Measurements from ENCODE around the gene CMTM3. TPM values are rescaled to one million over a fixed set of nuclear protein-coding genes. Genes with fewer than 3 reads are reported as not detected.
"Not testable (repeated sequence)": the region's sequence is repeated elsewhere in the genome, so short reads cannot be mapped to it uniquely, and the experiment has no call there.

Gene CMTM3
- total and polyA plus RNA-seq, 2 donors = 15.9 to 55.4 TPM

DNA sequence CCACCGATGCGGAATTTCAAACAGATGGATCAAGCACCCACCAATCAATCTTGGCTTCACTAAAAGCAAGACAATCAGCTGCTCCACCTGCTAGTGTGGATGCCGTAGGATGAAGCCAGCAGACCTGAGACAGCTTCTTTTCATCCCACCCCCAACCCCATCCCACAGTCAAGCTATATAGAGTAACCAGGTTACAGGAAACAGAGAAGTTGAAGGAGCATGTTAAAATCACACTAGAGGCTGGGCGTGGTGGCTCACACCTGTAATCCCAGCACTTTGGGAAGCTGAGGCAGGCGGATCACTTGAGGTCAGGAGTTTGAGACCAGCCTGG lies 54.3 kb downstream of the CMTM3 start:
- Histone ChIP-seq H3K27ac (ENCODE audit: low read depth in 1 of 2, low read length in 1 of 2) (no peak overlapping the region), H3K4me1 (ENCODE audit: control insufficient read depth in 2 of 2, insufficient read depth in 2 of 2, low read length in 2 of 2) (no peaks in the 10 kb centered on the region), H3K9me3 (ENCODE audit: control insufficient read depth in 2 of 2, insufficient read depth in 1 of 2, low read length in 1 of 2) (no peaks in the 10 kb centered on the region), H3K4me3 (ENCODE audit: low read length in 2 of 2) (no peak overlapping the region), H3K27me3 (ENCODE audit: control insufficient read depth in 2 of 2, insufficient read depth in 1 of 2, low read length in 1 of 2) (no peaks in the 10 kb centered on the region), H3K36me3 (ENCODE audit: control insufficient read depth in 2 of 2, insufficient read depth in 2 of 2, low read length in 1 of 2) (no peaks in the 10 kb centered on the region)
- no peak for DNase-seq (ENCODE audit: low read depth in 6 of 9, low spot score in 9 of 9)
- WGBS = 99% methylated on average over 5 of the region's 5 CpGs

DNA sequence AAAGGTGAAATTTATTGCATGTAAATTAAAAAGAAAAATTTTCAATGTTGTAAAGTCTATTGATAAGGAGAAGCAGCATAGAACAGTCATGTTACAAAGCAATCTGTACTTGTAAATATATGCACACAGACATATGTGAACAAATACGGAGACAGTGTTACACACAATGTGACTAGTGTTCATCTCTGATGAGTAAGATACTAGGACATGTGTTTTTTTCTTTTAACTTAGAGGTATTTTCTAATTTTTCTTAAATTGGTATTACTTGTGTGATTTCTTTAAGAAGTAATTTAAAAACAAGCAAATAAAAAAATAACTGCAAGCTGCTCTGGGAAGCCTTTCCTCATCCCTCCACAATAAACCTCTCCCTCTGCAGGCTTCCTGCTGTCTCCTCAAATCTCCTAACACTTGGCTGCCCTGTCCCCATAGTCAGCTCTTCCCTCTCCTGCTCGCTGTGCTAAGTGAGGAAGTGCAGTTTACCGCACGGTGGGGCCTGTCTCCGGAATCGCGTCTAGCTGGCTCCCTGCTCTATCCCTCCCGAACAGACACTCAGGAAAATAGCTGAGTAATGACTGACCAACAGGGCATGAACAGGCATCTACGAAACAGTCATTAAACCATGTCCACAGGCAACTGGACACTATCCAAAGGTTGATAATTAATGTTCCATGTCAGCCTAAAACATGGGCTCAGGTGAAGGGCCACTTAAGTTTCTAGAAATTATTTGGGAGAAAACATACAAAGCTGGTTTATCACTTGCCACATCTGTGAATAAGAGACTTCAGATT lies 56.1 kb downstream of the CMTM3 start:
- WGBS = 10% methylated on average over 9 of the region's 9 CpGs
- Histone ChIP-seq H3K4me1 (ENCODE audit: control insufficient read depth in 2 of 2, insufficient read depth in 2 of 2, low read length in 2 of 2) (no peaks in the 10 kb centered on the region), H3K27me3 (ENCODE audit: control insufficient read depth in 2 of 2, insufficient read depth in 1 of 2, low read length in 1 of 2) (no peaks in the 10 kb centered on the region), H3K9me3 (ENCODE audit: control insufficient read depth in 2 of 2, insufficient read depth in 1 of 2, low read length in 1 of 2) (no peaks in the 10 kb centered on the region), H3K27ac (ENCODE audit: low read depth in 1 of 2, low read length in 1 of 2) (no peak overlapping the region), H3K36me3 (ENCODE audit: control insufficient read depth in 2 of 2, insufficient read depth in 2 of 2, low read length in 1 of 2) (no peaks in the 10 kb centered on the region), H3K4me3 (ENCODE audit: low read length in 2 of 2) (no peak overlapping the region)
- peak in 1 of 9 donors; percentile 16 for DNase-seq (ENCODE audit: low read depth in 6 of 9, low spot score in 9 of 9)

DNA sequence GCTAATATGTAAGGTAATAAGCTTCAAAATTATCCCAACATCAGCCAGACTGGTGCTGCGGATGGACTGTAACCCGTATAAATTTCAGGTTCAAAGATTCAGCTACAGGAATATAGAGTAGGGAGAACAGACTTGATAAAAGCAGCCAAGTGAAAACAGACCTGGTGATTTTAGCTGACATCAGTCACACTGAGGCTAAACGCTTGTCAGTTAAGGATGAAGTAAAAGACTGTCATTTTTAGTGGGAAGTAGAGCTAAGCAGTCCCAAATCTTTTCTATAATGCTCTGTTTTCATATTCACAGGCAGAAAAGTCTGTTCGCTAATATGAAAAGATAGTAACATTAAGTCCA lies 56.7 kb downstream of the CMTM3 start:
- H3K27me3 ChIP-seq (ENCODE audit: control insufficient read depth in 2 of 2, insufficient read depth in 1 of 2, low read length in 1 of 2) = no peaks in the 10 kb centered on the region
- H3K4me3 ChIP-seq (ENCODE audit: low read length in 2 of 2) = no peak overlapping the region
- H3K9me3 ChIP-seq (ENCODE audit: control insufficient read depth in 2 of 2, insufficient read depth in 1 of 2, low read length in 1 of 2) = no peaks in the 10 kb centered on the region
- no peaks in the 10 kb centered on the region for H3K4me1 ChIP-seq (ENCODE audit: control insufficient read depth in 2 of 2, insufficient read depth in 2 of 2, low read length in 2 of 2)
- H3K36me3 ChIP-seq (ENCODE audit: control insufficient read depth in 2 of 2, insufficient read depth in 2 of 2, low read length in 1 of 2) = no peaks in the 10 kb centered on the region
- no peak for DNase-seq (ENCODE audit: low read depth in 6 of 9, low spot score in 9 of 9)
- no peak overlapping the region for H3K27ac ChIP-seq (ENCODE audit: low read depth in 1 of 2, low read length in 1 of 2)
- 94% methylated on average over 4 of the region's 4 CpGs for WGBS

DNA sequence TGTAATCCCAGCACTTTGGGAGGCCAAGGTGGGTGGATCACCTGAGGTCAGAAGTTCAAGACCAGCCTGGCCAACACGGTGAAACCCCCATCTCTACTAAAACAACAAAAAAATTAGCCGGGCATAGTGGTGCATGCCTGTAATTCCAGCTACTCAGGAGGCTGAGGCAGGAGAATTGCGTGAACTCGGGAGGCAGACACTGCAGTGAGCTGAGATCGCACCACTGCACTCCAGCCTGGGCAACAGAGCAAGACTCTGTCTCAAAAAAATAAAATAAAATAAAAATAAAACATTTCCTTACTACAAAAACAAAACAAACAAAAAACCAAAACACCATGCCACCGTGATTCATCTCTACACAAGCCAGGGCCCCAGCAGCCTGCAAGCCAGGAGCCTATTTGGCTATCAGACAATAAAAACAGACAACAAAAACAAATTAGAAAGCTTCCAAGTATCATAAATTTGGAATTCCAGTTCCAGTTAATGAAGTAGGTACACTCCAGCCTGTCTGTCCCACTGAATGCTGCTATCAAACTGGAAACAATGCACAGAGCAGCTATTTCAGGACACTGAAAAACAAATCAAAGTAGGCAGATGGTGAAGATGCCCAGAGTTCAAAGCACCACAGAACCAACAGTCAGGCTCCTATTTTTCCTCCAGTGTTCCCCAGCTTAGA lies 57.3 kb downstream of the CMTM3 start:
- DNase-seq (ENCODE audit: low read depth in 6 of 9, low spot score in 9 of 9); H3K27me3 ChIP-seq (ENCODE audit: control insufficient read depth in 2 of 2, insufficient read depth in 1 of 2, low read length in 1 of 2); H3K36me3 ChIP-seq (ENCODE audit: control insufficient read depth in 2 of 2, insufficient read depth in 2 of 2, low read length in 1 of 2); H3K9me3 ChIP-seq (ENCODE audit: control insufficient read depth in 2 of 2, insufficient read depth in 1 of 2, low read length in 1 of 2); H3K27ac ChIP-seq (ENCODE audit: low read depth in 1 of 2, low read length in 1 of 2); H3K4me3 ChIP-seq (ENCODE audit: low read length in 2 of 2); H3K4me1 ChIP-seq (ENCODE audit: control insufficient read depth in 2 of 2, insufficient read depth in 2 of 2, low read length in 2 of 2): not testable (repeated sequence)
- WGBS = 95% methylated on average over 6 of the region's 6 CpGs

DNA sequence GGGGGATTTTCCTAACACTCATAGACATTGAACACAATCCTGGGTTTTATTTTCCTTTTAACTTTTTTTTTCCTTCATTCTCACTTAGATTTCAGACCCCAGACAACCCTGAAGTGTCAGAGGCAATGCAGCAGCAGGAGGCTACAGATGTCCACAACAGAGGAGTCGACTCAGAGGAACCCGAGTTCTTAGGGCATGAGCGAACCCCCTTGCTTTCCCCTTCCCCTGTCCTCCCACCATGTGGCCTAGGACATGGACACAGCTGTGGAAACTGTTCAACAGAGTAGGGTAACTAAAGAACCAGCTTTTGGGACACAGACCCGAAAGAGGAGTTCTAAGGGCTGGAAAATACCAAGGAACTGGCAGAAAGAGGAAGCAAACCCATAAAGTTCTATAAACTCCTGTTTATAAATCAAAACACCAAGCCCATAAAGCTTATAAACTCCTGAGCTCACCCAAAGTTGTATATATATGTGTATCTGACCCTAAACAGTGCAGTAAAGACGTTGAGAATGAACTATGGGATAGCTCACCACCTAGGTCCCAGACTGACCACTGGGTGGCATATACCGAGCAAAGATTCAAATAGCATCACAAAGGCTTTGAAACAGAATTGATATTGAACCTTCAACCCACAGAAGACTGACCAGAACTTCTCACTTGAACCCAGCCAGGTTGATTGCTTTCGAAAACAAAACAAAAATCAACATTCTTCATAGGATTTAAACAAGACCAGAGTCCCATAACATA lies 58.1 kb downstream of the CMTM3 start:
- no peaks in the 10 kb centered on the region for H3K36me3 ChIP-seq (ENCODE audit: control insufficient read depth in 2 of 2, insufficient read depth in 2 of 2, low read length in 1 of 2)
- no peaks in the 10 kb centered on the region for H3K9me3 ChIP-seq (ENCODE audit: control insufficient read depth in 2 of 2, insufficient read depth in 1 of 2, low read length in 1 of 2)
- H3K27me3 ChIP-seq (ENCODE audit: control insufficient read depth in 2 of 2, insufficient read depth in 1 of 2, low read length in 1 of 2) = no peaks in the 10 kb centered on the region
- no peaks in the 10 kb centered on the region for H3K4me1 ChIP-seq (ENCODE audit: control insufficient read depth in 2 of 2, insufficient read depth in 2 of 2, low read length in 2 of 2)
- WGBS = 85% methylated on average over 7 of the region's 7 CpGs
- no peak overlapping the region for H3K4me3 ChIP-seq (ENCODE audit: low read length in 2 of 2)
- no peak for DNase-seq (ENCODE audit: low read depth in 6 of 9, low spot score in 9 of 9)
- no peak overlapping the region for H3K27ac ChIP-seq (ENCODE audit: low read depth in 1 of 2, low read length in 1 of 2)

Other genes with a start within 250 kb of the CMTM3 start
- 7.5 TPM for gene CDH5, start 238.0 kb upstream of the CMTM3 start, total RNA-seq
- 12.0 TPM for gene CDH5, start 238.0 kb upstream of the CMTM3 start, polyA plus RNA-seq
- 0.05 TPM for gene BEAN1, start 177.4 kb upstream of the CMTM3 start, total RNA-seq
- 0.25 TPM for gene BEAN1, start 177.4 kb upstream of the CMTM3 start, polyA plus RNA-seq
- 11.9 TPM for gene TK2, start 54.6 kb upstream of the CMTM3 start, total RNA-seq
- 15.9 TPM for gene TK2, start 54.6 kb upstream of the CMTM3 start, polyA plus RNA-seq
- gene CKLF, start 52.1 kb upstream of the CMTM3 start, total RNA-seq = 126 TPM
- 53.8 TPM for gene CKLF, start 52.1 kb upstream of the CMTM3 start, polyA plus RNA-seq
- 5.1 TPM for gene CMTM1, start 38.3 kb upstream of the CMTM3 start, total RNA-seq
- 0.64 TPM for gene CMTM1, start 38.3 kb upstream of the CMTM3 start, polyA plus RNA-seq
- gene CMTM2, start 25.2 kb upstream of the CMTM3 start, total RNA-seq = 0.94 TPM
- gene CMTM2, start 25.2 kb upstream of the CMTM3 start, polyA plus RNA-seq = 1.3 TPM
- 2.2 TPM for gene CMTM4, start 92.0 kb downstream of the CMTM3 start, total RNA-seq
- 3.4 TPM for gene CMTM4, start 92.0 kb downstream of the CMTM3 start, polyA plus RNA-seq
- 24.1 TPM for gene DYNC1LI2, start 146.9 kb downstream of the CMTM3 start, total RNA-seq
- 44.9 TPM for gene DYNC1LI2, start 146.9 kb downstream of the CMTM3 start, polyA plus RNA-seq
- 0.09 TPM for gene TERB1, start 196.9 kb downstream of the CMTM3 start, total RNA-seq
- gene TERB1, start 196.9 kb downstream of the CMTM3 start, polyA plus RNA-seq = 0.07 TPM
- 70.4 TPM for gene NAE1, start 226.3 kb downstream of the CMTM3 start, total RNA-seq
- 55.3 TPM for gene NAE1, start 226.3 kb downstream of the CMTM3 start, polyA plus RNA-seq
- 0.19 TPM for gene CA7, start 239.7 kb downstream of the CMTM3 start, total RNA-seq
- 0.80 TPM for gene CA7, start 239.7 kb downstream of the CMTM3 start, polyA plus RNA-seq

Data from thymus (tissue), 11 donors.